Spleen (tissue), 7 donors: ENCODE measurements around the gene WDR5B.

Experiments used
- CTCF ChIP-seq, 11 experiments: fragments of 200-600 bp in 7 of 11; fragments of 450-650 bp in 4 of 11; sonication (generic) in 4 of 11; IDR thresholded peaks in 8 of 11; conservative IDR thresholded peaks in 3 of 11; 1 replicate in 7 of 11; 2 replicates in 4 of 11; pipeline versions ENCODE4 v1.4.0 to v1.8.0; 2016 to 2021; ENCODE audit warnings: antibody characterized with exemption in 11 of 11, inconsistent platforms in 4 of 11, mild to moderate bottlenecking in 1 of 11
- POLR2A ChIP-seq, 3 donors: fragments of 450-650 bp; IDR thresholded peaks; one replicate each; pipeline ENCODE4 v1.5.1; 2017; ENCODE audit warnings: antibody characterized with exemption in 3 of 3, mild to moderate bottlenecking in 1 of 3
- POLR2AphosphoS5 ChIP-seq, 3 donors: sonication (generic); formaldehyde crosslinking; IDR thresholded peaks; one replicate each; pipeline ENCODE4 v1.5.1; 2017; ENCODE audit warnings: antibody characterized with exemption in 3 of 3
- donor health status: DM: no; HTN: no; CAD: no; lungs with moderate emphysema.
- donor health status: DM: no; HTN: no; CAD: no.
- donor health status: DM: no; HTN: no; CAD: no.

GRCh38 chr3:122377975-122378374 lies 37.9 kb downstream of the WDR5B start:
- no peak for TF ChIP-seq POLR2AphosphoS5 (IDR thresholded peaks at IDR 0.05)
- no peak for TF ChIP-seq CTCF (IDR thresholded peaks at IDR 0.05 in 8 of 11, conservative IDR thresholded peaks at IDR 0.05 in 3 of 11)
- TF ChIP-seq POLR2A (IDR thresholded peaks at IDR 0.05) = no peak
